Endothelial cell (in vitro differentiated cells): ENCODE results near the gene CYGB. TPM values are rescaled to one million over a fixed set of nuclear protein-coding genes. Genes with fewer than 3 reads are reported as not detected.

Experiments
- DNase-seq: peaks from one replicate; pipeline ENCODE4 v3.0.0; 2021; ENCODE audit warnings: low spot score
- H3K27ac Mint-ChIP-seq: one replicate; pipeline ENCODE4 v1.8.0; 2021; ENCODE audit warnings: mixed read lengths, inconsistent platforms; ENCODE audit not compliant: unreplicated experiment
- H3K27me3 Mint-ChIP-seq: one replicate; pipeline ENCODE4 v1.8.0; 2021; ENCODE audit warnings: mild to moderate bottlenecking, moderate library complexity, mixed read lengths, inconsistent platforms; ENCODE audit not compliant: unreplicated experiment
- H3K36me3 Mint-ChIP-seq: one replicate; pipeline ENCODE4 v1.8.0; 2021; ENCODE audit warnings: mild to moderate bottlenecking, low read depth, mixed read lengths, inconsistent platforms; ENCODE audit not compliant: unreplicated experiment
- H3K4me1 Mint-ChIP-seq: one replicate; pipeline ENCODE4 v1.8.0; 2021; ENCODE audit warnings: mild to moderate bottlenecking, mixed read lengths, inconsistent platforms; ENCODE audit not compliant: unreplicated experiment
- H3K4me3 Mint-ChIP-seq: one replicate; pipeline ENCODE4 v1.8.0; 2021; ENCODE audit warnings: mild to moderate bottlenecking, mixed read lengths, inconsistent platforms; ENCODE audit not compliant: unreplicated experiment
- H3K9me3 Mint-ChIP-seq: one replicate; pipeline ENCODE4 v1.8.0; 2021; ENCODE audit warnings: mixed read lengths, inconsistent platforms; ENCODE audit not compliant: unreplicated experiment
- CTCF ChIP-seq: fragments of 200-600 bp; sonication (generic); IDR thresholded peaks from one replicate; pipeline ENCODE4 v1.5.0; 2021; ENCODE audit warnings: antibody characterized with exemption; ENCODE audit not compliant: unreplicated experiment
- total RNA-seq: library from RNA; stranded (reverse); fragmentation: NEBNext Ultra II Directional; extraction: Animal tissue kit (Norgen Biotek cat#: 25700); gene quantifications from one replicate; pipeline ENCODE4 v1.2.1, GENCODE V29; 2021; ENCODE audit not compliant: unreplicated experiment

CYGB gene
- total RNA-seq, 1 donor from 2014 or later, result 0.51 TPM

GRCh38 chr17:76558198-76559095 lies 20.9 kb upstream of the CYGB start:
- no peaks in the 10 kb centered on the region for H3K9me3 Mint-ChIP-seq
- TF ChIP-seq CTCF, result no peak
- H3K27me3 Mint-ChIP-seq, result peaks cover 5% of the 10 kb centered on the region
- H3K36me3 Mint-ChIP-seq, result peaks cover 14% of the 10 kb centered on the region
- DNase-seq, result no peak
- peak overlapping the region; percentile 99 for H3K4me3 Mint-ChIP-seq
- H3K27ac Mint-ChIP-seq, result peak overlapping the region; percentile 97
- peaks cover 27% of the 10 kb centered on the region for H3K4me1 Mint-ChIP-seq

DNA sequence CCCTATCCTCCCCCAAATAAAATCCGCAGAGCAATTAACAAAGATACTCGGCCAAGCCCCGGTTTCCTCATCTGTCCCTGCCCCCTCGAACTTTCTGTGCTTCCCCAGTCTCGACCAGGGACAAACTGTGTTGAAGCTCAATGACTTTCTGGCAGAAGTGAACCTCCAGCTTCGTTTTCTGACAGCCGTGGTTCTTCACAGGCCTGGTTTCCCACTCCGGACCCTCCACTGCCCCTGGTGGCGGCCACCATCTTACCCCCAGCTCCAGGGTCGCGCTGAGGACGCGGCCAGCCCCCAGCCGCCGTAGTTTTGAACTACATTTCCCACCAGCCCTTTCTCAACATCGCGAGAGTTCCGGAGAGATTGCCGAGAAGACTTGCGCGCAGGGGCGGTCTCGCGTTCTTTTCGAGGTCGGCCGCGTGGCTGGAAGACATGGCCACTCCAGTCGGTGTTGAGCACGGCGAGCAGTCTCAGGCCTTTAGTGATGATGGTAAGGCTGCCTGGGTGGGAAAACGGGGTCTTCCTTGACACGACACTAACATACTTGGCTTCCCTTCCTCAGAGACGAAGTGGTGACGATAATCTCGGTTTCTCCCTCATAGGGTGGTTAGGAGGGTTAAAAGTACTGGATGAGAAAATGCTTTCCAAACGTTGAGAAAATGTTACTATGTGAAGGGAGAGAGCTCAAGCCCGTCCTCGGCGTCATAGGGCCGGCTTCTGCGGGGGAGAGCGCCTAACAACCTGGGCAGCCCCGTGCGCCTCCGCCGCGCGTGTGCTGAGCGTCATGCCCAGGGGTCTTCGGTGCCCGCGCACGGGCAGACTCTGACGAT lies 20.1 kb upstream of the CYGB start:
- Mint-ChIP-seq H3K4me3 (peak overlapping the region; percentile 99), H3K9me3 (no peaks in the 10 kb centered on the region), H3K36me3 (peaks cover 10% of the 10 kb centered on the region), H3K4me1 (peaks cover 22% of the 10 kb centered on the region), H3K27me3 (peaks cover 5% of the 10 kb centered on the region), H3K27ac (peak overlapping the region; percentile 97)
- DNase-seq, result peak; percentile 99
- TF ChIP-seq CTCF, result peak; percentile 66

GRCh38 chr17:76556765-76557367 lies 19.4 kb upstream of the CYGB start:
- DNase-seq, result no peak
- H3K36me3 Mint-ChIP-seq, result peaks cover 9% of the 10 kb centered on the region
- H3K9me3 Mint-ChIP-seq, result no peaks in the 10 kb centered on the region
- H3K27ac Mint-ChIP-seq, result peak overlapping the region; percentile 75
- H3K4me3 Mint-ChIP-seq, result peak overlapping the region; percentile 99
- H3K27me3 Mint-ChIP-seq, result peaks cover 5% of the 10 kb centered on the region
- TF ChIP-seq CTCF, result no peak
- peaks cover 22% of the 10 kb centered on the region for H3K4me1 Mint-ChIP-seq

DNA sequence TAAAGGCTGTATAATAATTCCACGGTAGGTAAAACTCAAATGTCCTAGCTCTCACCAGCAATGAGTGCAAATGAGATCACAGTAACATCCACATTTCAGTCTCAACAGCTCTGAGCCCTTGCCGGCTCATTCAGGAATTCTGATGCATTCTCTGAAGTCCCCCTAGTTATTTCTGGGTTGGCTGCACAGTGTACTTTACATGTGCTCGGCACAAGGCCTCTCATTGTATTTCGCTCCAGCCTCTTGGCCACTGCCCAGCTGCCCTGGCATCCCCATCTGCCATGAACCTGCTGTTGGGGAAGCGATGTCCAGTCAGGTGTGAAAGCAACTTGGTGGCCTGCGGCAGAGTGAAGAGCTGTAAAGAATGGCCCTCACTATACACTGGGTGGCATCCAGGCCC lies 16.6 kb upstream of the CYGB start:
- H3K27me3 Mint-ChIP-seq, result peaks cover 5% of the 10 kb centered on the region
- H3K27ac Mint-ChIP-seq, result no peak overlapping the region
- no peaks in the 10 kb centered on the region for H3K9me3 Mint-ChIP-seq
- H3K4me3 Mint-ChIP-seq, result no peak overlapping the region
- no peak for TF ChIP-seq CTCF
- no peak for DNase-seq
- peaks cover 28% of the 10 kb centered on the region for H3K4me1 Mint-ChIP-seq
- H3K36me3 Mint-ChIP-seq, result peaks cover 4% of the 10 kb centered on the region
